ENCODE measurements around the gene PLPP2. TPM values are rescaled to one million over a fixed set of nuclear protein-coding genes. Genes with fewer than 3 reads are reported as not detected.
A peak's percentile ranks its signal among the peaks of the same experiment; 100 is the strongest.

The PLPP2 gene
- total and polyA plus RNA-seq, 9 of the 15 experiments (the other 6 are each of a cell fraction or from before 2014, with no cell fraction given): 0.51 to 4.4 (median 2.2) TPM; not detected in 1

DNA sequence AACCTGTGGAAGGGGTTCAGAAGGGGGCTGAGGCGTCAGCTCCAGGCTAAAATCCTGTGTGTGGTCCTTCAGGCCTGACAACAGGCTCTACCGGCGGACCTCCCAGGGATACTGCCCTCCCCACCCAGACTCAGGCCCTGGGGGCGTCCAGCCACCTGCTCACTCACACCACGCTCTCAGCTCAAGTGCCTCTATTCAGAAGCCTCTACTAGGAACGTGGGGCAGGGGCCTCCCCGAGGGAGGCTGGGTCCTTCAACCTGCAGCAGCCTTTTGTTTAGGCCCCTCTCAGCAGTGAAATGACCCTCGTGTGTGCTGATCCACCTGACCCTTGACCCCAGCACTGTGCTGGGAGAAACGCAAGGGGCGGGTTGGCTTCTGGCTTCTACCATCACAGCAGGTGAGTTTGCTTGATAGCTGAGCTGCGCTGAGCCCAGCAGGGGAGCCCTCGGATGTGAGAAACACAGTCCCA, 10.6 kb downstream of the PLPP2 start:
- ATAC-seq: peak; percentile 80
- H3K27ac ChIP-seq (ENCODE audit: extremely low read depth, low read depth, low read length): no peak overlapping the region
- 0 out of 2 replicates have a peak, but pooled peaks cover 12% of the 10 kb centered on the region for H4K20me1 ChIP-seq (replicated peaks; ENCODE audit: control insufficient read depth, insufficient read depth, low read length)
- in situ Hi-C loops (cut with MboI): no loop called here
- H3K4me1 ChIP-seq (replicated peaks in 1 of 2; ENCODE audit: control insufficient read depth in 2 of 2, insufficient read depth in 2 of 2, low read length in 2 of 2): peaks cover 0 to 15% of the 10 kb centered on the region in 2 experiments; a peak in 1 of 5 replicates
- CTCF ChIA-PET (ENCODE audit: low intra/inter-chr PET ratio): no interaction called here
- peak; percentile 64 for FAIRE-seq
- WGBS (ENCODE audit: insufficient coverage, low coverage, missing lambda C conversion rate): 37% methylated on average over 12 of the region's 12 CpGs
- H3K9me3 ChIP-seq (replicated peaks; ENCODE audit: control insufficient read depth, insufficient read depth, low read depth, low read length): no peaks in the 10 kb centered on the region
- TF ChIP-seq C11orf30 (IDR thresholded peaks at IDR 0.05; ENCODE audit: low read depth): no peak
- TF ChIP-seq NR2C1 (IDR thresholded peaks at IDR 0.05): peak; percentile 33; the same call in 1 of the 2 replicates
- TF ChIP-seq NR2C1 (tag; IDR thresholded peaks at IDR 0.05): no peak
- TF ChIP-seq MAFG (tag; conservative IDR thresholded peaks at IDR 0.05): no peak
- H3K36me3 ChIP-seq (ENCODE audit: control insufficient read depth, insufficient read depth, low read length): no peaks in the 10 kb centered on the region
- peak in 3 of 4 experiments; percentile 47 to 58 (median 56) for DNase-seq (ENCODE audit: extremely low read depth in 1 of 4, low spot score in 3 of 4)
- H3K79me2 ChIP-seq (ENCODE audit: control insufficient read depth, insufficient read depth, low read length): no peaks in the 10 kb centered on the region
- no peak overlapping the region for H3K4me2 ChIP-seq (ENCODE audit: insufficient read depth, low read length)
- H3K9me1 ChIP-seq (ENCODE audit: control insufficient read depth, insufficient read depth, low read length): no peaks in the 10 kb centered on the region
- H3K9ac ChIP-seq (ENCODE audit: insufficient read depth in 1 of 2, low read depth in 2 of 2, low read length in 2 of 2): no peak overlapping the region; a peak in 1 of 4 replicates
- no peak overlapping the region for H2AFZ ChIP-seq (ENCODE audit: low read depth, low read length)
- peaks cover 10 to 30% of the 10 kb centered on the region in 2 experiments for H3K27me3 ChIP-seq (ENCODE audit: control insufficient read depth in 2 of 2, insufficient read depth in 2 of 2, low read length in 2 of 2)
- POLR2A ChIA-PET: no interaction called here
- intact Hi-C loops (cut with micrococcal nuclease): no loop called here
- BruUV-seq (replicated peaks): no TSS peak
- H3K4me3 ChIP-seq: no peak overlapping the region

DNA sequence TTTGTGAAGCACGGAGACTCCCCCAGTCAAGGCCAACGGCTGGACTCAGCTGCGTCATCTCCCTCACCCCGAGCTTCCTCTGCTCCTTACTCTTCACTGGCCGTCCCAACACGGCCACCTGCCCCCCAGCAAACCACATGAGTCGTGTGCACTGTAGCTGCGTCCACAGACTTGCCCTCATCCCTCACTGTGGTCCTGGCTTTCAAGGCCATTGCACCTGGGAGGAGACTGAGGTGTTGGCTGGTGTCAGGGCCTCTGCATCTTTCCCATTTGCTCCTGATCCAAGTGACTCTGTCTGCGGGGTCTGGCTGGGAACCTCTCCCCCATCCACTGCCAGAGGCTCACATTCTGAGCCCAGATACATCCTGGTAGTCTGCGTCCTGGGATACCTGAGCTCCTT, 11.5 kb downstream of the PLPP2 start:
- ATAC-seq (no peak), DNase-seq (ENCODE audit: extremely low read depth in 1 of 4, low spot score in 3 of 4) (no peak), FAIRE-seq (no peak)
- H3K9me3 ChIP-seq (replicated peaks; ENCODE audit: control insufficient read depth, insufficient read depth, low read depth, low read length): no peaks in the 10 kb centered on the region
- H3K4me2 ChIP-seq (ENCODE audit: insufficient read depth, low read length): no peak overlapping the region
- no peak overlapping the region for H3K27ac ChIP-seq (ENCODE audit: extremely low read depth, low read depth, low read length)
- CTCF ChIA-PET (ENCODE audit: low intra/inter-chr PET ratio): no interaction called here
- no peaks in the 10 kb centered on the region for H3K36me3 ChIP-seq (ENCODE audit: control insufficient read depth, insufficient read depth, low read length)
- no TSS peak for BruUV-seq (replicated peaks)
- WGBS (ENCODE audit: insufficient coverage, low coverage, missing lambda C conversion rate): 10% methylated on average over 10 of the region's 10 CpGs
- in situ Hi-C loops (cut with MboI): no loop called here
- 0 out of 2 replicates have a peak, but pooled peaks cover 12% of the 10 kb centered on the region for H4K20me1 ChIP-seq (replicated peaks; ENCODE audit: control insufficient read depth, insufficient read depth, low read length)
- no peaks in the 10 kb centered on the region for H3K9me1 ChIP-seq (ENCODE audit: control insufficient read depth, insufficient read depth, low read length)
- POLR2A ChIA-PET: interaction anchor here (0.8 kb wide), 1 partner anchor 95 kb away, joined by 4 read pairs; no protein-coding TSS in a partner anchor
- H3K9ac ChIP-seq (ENCODE audit: insufficient read depth in 1 of 2, low read depth in 2 of 2, low read length in 2 of 2): no peak overlapping the region
- no peak overlapping the region for H2AFZ ChIP-seq (ENCODE audit: low read depth, low read length)
- no peaks in the 10 kb centered on the region for H3K79me2 ChIP-seq (ENCODE audit: control insufficient read depth, insufficient read depth, low read length)
- H3K4me1 ChIP-seq (replicated peaks in 1 of 2; ENCODE audit: control insufficient read depth in 2 of 2, insufficient read depth in 2 of 2, low read length in 2 of 2): peaks cover 0 to 15% of the 10 kb centered on the region in 2 experiments; a peak in 1 of 5 replicates
- intact Hi-C loops (cut with micrococcal nuclease): no loop called here
- peaks cover 15 to 38% of the 10 kb centered on the region in 2 experiments for H3K27me3 ChIP-seq (ENCODE audit: control insufficient read depth in 2 of 2, insufficient read depth in 2 of 2, low read length in 2 of 2)
- no peak overlapping the region for H3K4me3 ChIP-seq
- TF ChIP-seq RCOR1 (IDR thresholded peaks at IDR 0.05; ENCODE audit: borderline replicate concordance in 1 of 2, low read depth in 2 of 2, low read length in 2 of 2) (no peak), EHMT2 (IDR thresholded peaks at IDR 0.05) (no peak), TSC22D4 (tag; IDR thresholded peaks at IDR 0.05) (no peak), ELF2 (CRISPR knock-in tag; IDR thresholded peaks at IDR 0.05) (no peak), ZNF143 (CRISPR knock-in tag; IDR thresholded peaks at IDR 0.05) (no peak)

Data from K562 (cell line).